Vagina (tissue), 2 donors: ENCODE measurements around the gene C19orf53. TPM values are rescaled to one million over a fixed set of nuclear protein-coding genes. Genes with fewer than 3 reads are reported as not detected.

Source experiments
- DNase-seq, 2 donors: peaks; one replicate each; pipeline ENCODE4 v3.0.0-alpha.2; 2017; ENCODE audit errors: extremely low spot score in 2 of 2
- H3K27ac ChIP-seq: fragments of 200-600 bp; sonication (generic); one replicate; pipeline ENCODE4 v1.5.1; 2019
- H3K27me3 ChIP-seq: fragments of 200-600 bp; sonication (generic); one replicate; pipeline ENCODE4 v1.5.1; 2019
- H3K36me3 ChIP-seq, 2 donors: fragments of 200-600 bp; sonication (generic); one replicate each; pipeline ENCODE4 v1.5.1; 2017 to 2019
- H3K4me1 ChIP-seq: fragments of 200-600 bp; sonication (generic); one replicate; pipeline ENCODE4 v1.5.1; 2019
- H3K4me3 ChIP-seq, 2 donors: fragments of 200-600 bp; sonication (generic); 1 replicate in 1 of 2; 2 replicates in 1 of 2; pipeline ENCODE4 v1.5.1; 2016 to 2019
- H3K9me3 ChIP-seq: fragments of 200-600 bp; sonication (generic); one replicate; pipeline ENCODE4 v1.5.1; 2019
- CTCF ChIP-seq, 3 experiments: fragments of 450-650 bp in 2 of 3; fragments of 200-600 bp in 1 of 3; sonication (generic) in 1 of 3; IDR thresholded peaks; one replicate each; pipeline ENCODE4 v1.5.1; 2017 to 2019; ENCODE audit warnings: antibody characterized with exemption in 3 of 3, mild to moderate bottlenecking in 2 of 3, moderate library complexity in 2 of 3
- POLR2A ChIP-seq, 2 donors: fragments of 450-650 bp; IDR thresholded peaks; one replicate each; pipeline ENCODE4 v1.6.1; 2017; ENCODE audit warnings: antibody characterized with exemption in 2 of 2, mild to moderate bottlenecking in 2 of 2, moderate library complexity in 2 of 2
- POLR2AphosphoS5 ChIP-seq, 2 donors: sonication (generic); formaldehyde crosslinking; IDR thresholded peaks; one replicate each; pipeline ENCODE4 v1.9.0; 2017; ENCODE audit warnings: antibody characterized with exemption in 2 of 2, mild to moderate bottlenecking in 2 of 2, low read depth in 1 of 2; ENCODE audit not compliant: insufficient read depth in 1 of 2
- intact Hi-C: fragments of 100-400 bp; cut with DNase I; formaldehyde crosslinking; loops from one replicate; pipeline ENCODE4 v1.15.1; 2023
- total RNA-seq: library from RNA; depleted of rRNA; stranded (reverse); fragments of >200 nt; gene quantifications from one replicate; pipeline ENCODE4 v1.2.3, GENCODE V29; 2016

Gene C19orf53
- total RNA-seq, 1 donor from 2014 or later: 189 TPM

GRCh38 chr19:13797870-13798269, 23.6 kb downstream of the C19orf53 start:
- no peak for DNase-seq
- Histone ChIP-seq H3K27me3 (no peaks in the 10 kb centered on the region), H3K27ac (peak overlapping the region; percentile 94), H3K4me3 (no peak overlapping the region), H3K9me3 (no peaks in the 10 kb centered on the region), H3K4me1 (peaks cover 37% of the 10 kb centered on the region), H3K36me3 (no peaks in the 10 kb centered on the region)
- TF ChIP-seq CTCF (IDR thresholded peaks at IDR 0.05) (no peak), POLR2AphosphoS5 (IDR thresholded peaks at IDR 0.05; ENCODE audit: insufficient read depth in 1 of 2, low read depth in 1 of 2) (no peak), POLR2A (IDR thresholded peaks at IDR 0.05) (no peak)
- intact Hi-C loops: loop anchor here (5.0 kb wide), 2 partner anchors 34 to 59 kb away; no protein-coding TSS in a partner anchor

GRCh38 chr19:13799669-13800068, 25.4 kb downstream of the C19orf53 start:
- no peaks in the 10 kb centered on the region for H3K27me3 ChIP-seq
- intact Hi-C loops: loop anchor here (5.0 kb wide), 2 partner anchors 33 to 58 kb away; no protein-coding TSS in a partner anchor
- peaks cover 0 to 3% of the 10 kb centered on the region in 2 donors for H3K36me3 ChIP-seq
- H3K4me3 ChIP-seq: no peak overlapping the region
- H3K27ac ChIP-seq: no peak overlapping the region
- no peak for TF ChIP-seq POLR2AphosphoS5 (IDR thresholded peaks at IDR 0.05; ENCODE audit: insufficient read depth in 1 of 2, low read depth in 1 of 2)
- no peak for TF ChIP-seq CTCF (IDR thresholded peaks at IDR 0.05)
- no peak for TF ChIP-seq POLR2A (IDR thresholded peaks at IDR 0.05)
- H3K9me3 ChIP-seq: no peaks in the 10 kb centered on the region
- no peak for DNase-seq
- H3K4me1 ChIP-seq: peaks cover 34% of the 10 kb centered on the region

GRCh38 chr19:13803038-13803437, 28.8 kb downstream of the C19orf53 start:
- Histone ChIP-seq H3K36me3 (peaks cover 0 to 10% of the 10 kb centered on the region in 2 donors), H3K4me1 (peaks cover 9% of the 10 kb centered on the region), H3K27ac (no peak overlapping the region), H3K4me3 (no peak overlapping the region), H3K27me3 (no peaks in the 10 kb centered on the region), H3K9me3 (no peaks in the 10 kb centered on the region)
- intact Hi-C loops: no loop called here
- no peak for TF ChIP-seq POLR2A (IDR thresholded peaks at IDR 0.05)
- no peak for TF ChIP-seq CTCF (IDR thresholded peaks at IDR 0.05)
- peak in 1 of 2 donors; percentile 4 for TF ChIP-seq POLR2AphosphoS5 (IDR thresholded peaks at IDR 0.05; ENCODE audit: insufficient read depth in 1 of 2, low read depth in 1 of 2)
- DNase-seq: no peak

GRCh38 chr19:13804830-13805683, 30.8 kb downstream of the C19orf53 start:
- H3K27me3 ChIP-seq: no peaks in the 10 kb centered on the region
- no peaks in the 10 kb centered on the region for H3K9me3 ChIP-seq
- peaks cover 0 to 24% of the 10 kb centered on the region in 2 donors for H3K36me3 ChIP-seq
- no peak overlapping the region for H3K27ac ChIP-seq
- TF ChIP-seq CTCF (IDR thresholded peaks at IDR 0.05): peak in 1 of 3 experiments; percentile 30
- no peak for TF ChIP-seq POLR2A (IDR thresholded peaks at IDR 0.05)
- TF ChIP-seq POLR2AphosphoS5 (IDR thresholded peaks at IDR 0.05; ENCODE audit: insufficient read depth in 1 of 2, low read depth in 1 of 2): peak in 1 of 2 donors; percentile 14
- H3K4me1 ChIP-seq: peaks cover 9% of the 10 kb centered on the region
- no peak for DNase-seq
- no peak overlapping the region for H3K4me3 ChIP-seq
- intact Hi-C loops: no loop called here

GRCh38 chr19:13806728-13807127, 32.5 kb downstream of the C19orf53 start:
- no peak for DNase-seq
- Histone ChIP-seq H3K27me3 (no peaks in the 10 kb centered on the region), H3K4me1 (peaks cover 9% of the 10 kb centered on the region), H3K36me3 (peaks cover 0 to 24% of the 10 kb centered on the region in 2 donors), H3K27ac (no peak overlapping the region), H3K4me3 (no peak overlapping the region), H3K9me3 (no peaks in the 10 kb centered on the region)
- TF ChIP-seq CTCF (IDR thresholded peaks at IDR 0.05): no peak
- TF ChIP-seq POLR2AphosphoS5 (IDR thresholded peaks at IDR 0.05; ENCODE audit: insufficient read depth in 1 of 2, low read depth in 1 of 2): no peak
- TF ChIP-seq POLR2A (IDR thresholded peaks at IDR 0.05): no peak
- intact Hi-C loops: no loop called here
